OCI-LY7 (cell line): ENCODE results near the gene AP1S1. TPM values are rescaled to one million over a fixed set of nuclear protein-coding genes. Genes with fewer than 3 reads are reported as not detected.

Source experiments
- BruUV-seq: library from RNA; stranded (reverse); fragments of 400-500 nt; replicated peaks from 2 replicates; lab custom pipeline; 2021; lab: Mats Ljungman, UMichigan
- CTCF ChIA-PET: fragments of 300-600 bp; sonication (Branson Sonifier 250); formaldehyde crosslinking; loops from one replicate; lab custom pipeline; 2022; ENCODE audit warnings: antibody characterized with exemption; ENCODE audit not compliant: unreplicated experiment; lab: Charles Lee
- POLR2A ChIA-PET: fragments of 300-600 bp; sonication (Branson Sonifier 250); formaldehyde crosslinking; loops from one replicate; lab custom pipeline; 2022; ENCODE audit warnings: antibody characterized with exemption; lab: Charles Lee
- DNase-seq: peaks from one replicate; pipeline ENCODE4 v3.0.0-alpha.2; 2015; ENCODE audit warnings: low spot score
- H2AFZ ChIP-seq: fragments of 200-600 bp; sonication (generic), shearing (Covaris generic); 2 replicates; pipeline ENCODE4 v1.6.1; 2014; ENCODE audit warnings: mild to moderate bottlenecking, antibody characterized with exemption, low read length, moderate library complexity
- H3K27ac ChIP-seq: fragments of 200-600 bp; sonication (generic); 2 replicates; pipeline ENCODE4 v1.5.1; 2014; ENCODE audit warnings: mixed run types, low read depth, mild to moderate bottlenecking, moderate library complexity, low read length, inconsistent platforms; ENCODE audit not compliant: poor library complexity, severe bottlenecking
- H3K36me3 ChIP-seq: fragments of 200-600 bp; sonication (generic); 2 replicates; pipeline ENCODE4 v1.6.1; 2014; ENCODE audit warnings: mild to moderate bottlenecking, antibody characterized with exemption, low read length, moderate library complexity, mixed read lengths; ENCODE audit not compliant: insufficient read depth
- H3K4me1 ChIP-seq: fragments of 200-600 bp; sonication (generic); 2 replicates; pipeline ENCODE4 v1.5.1; 2014; ENCODE audit warnings: mild to moderate bottlenecking, low read length; ENCODE audit not compliant: insufficient read depth, poor library complexity, severe bottlenecking
- H3K4me2 ChIP-seq: fragments of 200-600 bp; sonication (generic); 2 replicates; pipeline ENCODE4 v1.6.1; 2014; ENCODE audit warnings: mild to moderate bottlenecking, low read length
- H3K4me3 ChIP-seq: fragments of 200-600 bp; sonication (generic); 2 replicates; pipeline ENCODE4 v1.5.1; 2014; ENCODE audit warnings: mild to moderate bottlenecking, low read depth, low read length; ENCODE audit not compliant: poor library complexity, severe bottlenecking
- H3K79me2 ChIP-seq: fragments of 200-600 bp; sonication (generic); 2 replicates; pipeline ENCODE4 v1.6.1; 2016; ENCODE audit warnings: low read depth, mild to moderate bottlenecking, low read length, moderate library complexity, mixed read lengths; ENCODE audit not compliant: insufficient read depth
- H3K9me2 ChIP-seq: fragments of 200-600 bp; sonication (generic); 2 replicates; pipeline ENCODE4 v1.6.1; 2016; ENCODE audit warnings: mild to moderate bottlenecking, low read length, mixed read lengths; ENCODE audit not compliant: insufficient read depth
- H3K9me3 ChIP-seq: fragments of 200-600 bp; sonication (generic); 2 replicates; pipeline ENCODE4 v1.6.1; 2014; ENCODE audit warnings: mild to moderate bottlenecking, mixed run types, low read length, mixed read lengths
- H4K20me1 ChIP-seq: fragments of 200-600 bp; sonication (generic); 2 replicates; pipeline ENCODE4 v1.6.1; 2014; ENCODE audit warnings: mild to moderate bottlenecking, antibody characterized with exemption, low read length, moderate library complexity, mixed read lengths; ENCODE audit not compliant: insufficient read depth
- CTCF ChIP-seq: fragments of 200-600 bp; sonication (generic); conservative IDR thresholded peaks from 2 replicates; pipeline ENCODE4 v1.5.1; 2014; ENCODE audit warnings: mild to moderate bottlenecking, antibody characterized with exemption, low read length, moderate library complexity, mixed read lengths
- EZH2phosphoT487 ChIP-seq: fragments of 200-600 bp; sonication (generic); IDR thresholded peaks from 2 replicates; pipeline ENCODE4 v1.6.1; 2018; ENCODE audit warnings: low read depth, borderline replicate concordance, mild to moderate bottlenecking, mixed run types, antibody characterized with exemption, low read length, moderate library complexity, mixed read lengths
- intact Hi-C: fragments of 100-400 bp; cut with micrococcal nuclease; formaldehyde crosslinking; loops from one replicate; pipeline ENCODE4 v1.10.0; 2022; ENCODE audit not compliant: unreplicated experiment
- total RNA-seq, 2 experiments: library from RNA; depleted of rRNA in 1 of 2; stranded (reverse); fragments of >200 nt in 1 of 2; shearing (Covaris generic) in 1 of 2; gene quantifications; 2 replicates each; pipeline ENCODE4 v1.2.3, GENCODE V29; 2014 to 2022

The AP1S1 gene
- total RNA-seq, 2 experiments from 2014 or later = 57.9 to 67.3 TPM

GRCh38 chr7:101166648-101166908 lies 12.3 kb downstream of the AP1S1 start:
- Histone ChIP-seq H3K9me3 (no peaks in the 10 kb centered on the region), H3K4me2 (no peak overlapping the region), H3K4me3 (no peak overlapping the region), H3K79me2 (no peaks in the 10 kb centered on the region), H3K9me2 (no peaks in the 10 kb centered on the region), H3K36me3 (no peaks in the 10 kb centered on the region), H3K4me1 (peaks cover 21% of the 10 kb centered on the region), H2AFZ (no peak overlapping the region), H4K20me1 (no peaks in the 10 kb centered on the region), H3K27ac (no peak overlapping the region)
- no peak for TF ChIP-seq EZH2phosphoT487
- TF ChIP-seq CTCF = no peak
- ChIA-PET CTCF (no interaction called here), POLR2A (no interaction called here)
- intact Hi-C loops = no loop called here
- DNase-seq = no peak
- BruUV-seq = no TSS peak

GRCh38 chr7:101166909-101167644 lies 12.8 kb downstream of the AP1S1 start:
- Histone ChIP-seq H2AFZ (no peak overlapping the region), H3K36me3 (no peaks in the 10 kb centered on the region), H3K4me1 (peaks cover 25% of the 10 kb centered on the region), H4K20me1 (no peaks in the 10 kb centered on the region), H3K9me3 (no peaks in the 10 kb centered on the region), H3K4me2 (no peak overlapping the region), H3K9me2 (no peaks in the 10 kb centered on the region), H3K27ac (no peak overlapping the region), H3K79me2 (no peaks in the 10 kb centered on the region), H3K4me3 (no peak overlapping the region)
- DNase-seq = no peak
- TF ChIP-seq EZH2phosphoT487 = no peak
- TF ChIP-seq CTCF = no peak
- intact Hi-C loops = no loop called here
- CTCF ChIA-PET = no interaction called here
- BruUV-seq = no TSS peak
- POLR2A ChIA-PET = no interaction called here

- Histone ChIP-seq H3K27ac (no peak overlapping the region), H3K9me2 (no peaks in the 10 kb centered on the region), H4K20me1 (no peaks in the 10 kb centered on the region), H3K79me2 (no peaks in the 10 kb centered on the region), H3K4me1 (peaks cover 17% of the 10 kb centered on the region), H2AFZ (no peak overlapping the region), H3K36me3 (no peaks in the 10 kb centered on the region), H3K4me2 (no peak overlapping the region), H3K4me3 (no peak overlapping the region), H3K9me3 (no peaks in the 10 kb centered on the region)
- TF ChIP-seq EZH2phosphoT487 (no peak), CTCF (no peak)
- ChIA-PET CTCF (no interaction called here), POLR2A (no interaction called here)
- no peak for DNase-seq
- intact Hi-C loops = no loop called here
- no TSS peak for BruUV-seq
Measured at GRCh38 chr7:101167645-101168411, 13.6 kb downstream of the AP1S1 start.
